H1 (cell line): ENCODE results near the gene STK11. TPM values are rescaled to one million over a fixed set of nuclear protein-coding genes. Genes with fewer than 3 reads are reported as not detected.

Experiments
- EGR1 ChIP-seq: IDR thresholded peaks from 2 replicates; pipeline ENCODE4 v1.6.1; 2011; ENCODE audit warnings: low read depth, low read length, borderline replicate concordance
- EP300 ChIP-seq, 2 experiments: IDR thresholded peaks; 1 replicate in 1 of 2; 2 replicates in 1 of 2; pipeline ENCODE4 v1.6.1; 2011 to 2012; ENCODE audit warnings: low read depth in 2 of 2, low read length in 2 of 2, mild to moderate bottlenecking in 2 of 2, borderline replicate concordance in 1 of 2, inconsistent platforms in 1 of 2, moderate library complexity in 1 of 2
- EZH2 ChIP-seq: fragments of 200-600 bp; sonication (generic); IDR thresholded peaks from 2 replicates; pipeline ENCODE4 v1.7.1; 2012; ENCODE audit warnings: low read depth, mild to moderate bottlenecking, moderate library complexity, low read length, inconsistent platforms; ENCODE audit not compliant: severe bottlenecking
- JUND ChIP-seq: IDR thresholded peaks from 2 replicates; pipeline ENCODE4 v1.6.1; 2011; ENCODE audit warnings: mild to moderate bottlenecking, improper control_type of control experiment, low read length
- RXRA ChIP-seq: IDR thresholded peaks from 2 replicates; pipeline ENCODE4 v1.6.1; 2011; ENCODE audit warnings: low read depth, mild to moderate bottlenecking, low read length, moderate library complexity; ENCODE audit not compliant: insufficient read depth
- SP1 ChIP-seq: IDR thresholded peaks from 2 replicates; pipeline ENCODE4 v1.6.1; 2011; ENCODE audit warnings: low read depth, low read length
- TEAD4 ChIP-seq: IDR thresholded peaks from 2 replicates; pipeline ENCODE4 v1.6.1; 2012; ENCODE audit warnings: low read depth, low read length, inconsistent platforms, mixed read lengths
- YY1 ChIP-seq: IDR thresholded peaks from 2 replicates; pipeline ENCODE4 v1.6.1; 2011; ENCODE audit warnings: low read depth, mild to moderate bottlenecking, low read length
- polyA plus RNA-seq, 7 experiments: library from polyadenylated mRNA; depleted of rRNA in 3 of 7; stranded (reverse) in 5 of 7; unstranded in 2 of 7; fragments of >200 nt in 5 of 7; fragments of 200-250 nt in 2 of 7; gene quantifications; 1 replicate in 5 of 7; 2 replicates in 1 of 7; 4 replicates in 1 of 7; pipeline versions ENCODE4 v1.2.1 to v1.2.3, GENCODE V29; 2011 to 2013; ENCODE audit warnings: missing spikeins in 2 of 7, mixed read lengths in 2 of 7
- total RNA-seq: library from RNA; stranded (reverse); fragmentation: NEBNext Ultra II Directional; extraction: Animal tissue kit (Norgen Biotek cat#: 25700); gene quantifications from 2 replicates; pipeline ENCODE4 v1.2.1, GENCODE V29; 2021
- TF ChIP-seq, protein P1 (sequence below): fragments of 300-600 bp; sonication (generic); IDR thresholded peaks from 2 replicates; pipeline ENCODE4 v1.7.1; 2012; ENCODE audit warnings: low read length, moderate library complexity, mild to moderate bottlenecking, inconsistent platforms; ENCODE audit not compliant: insufficient replicate concordance
- TF ChIP-seq, protein P2 (sequence below): IDR thresholded peaks from 2 replicates; pipeline ENCODE4 v1.6.1; 2012; ENCODE audit warnings: inconsistent platforms

Gene STK11
- total and polyA plus RNA-seq, 2 of the 8 experiments (the other 6 are each of a cell fraction or from before 2014, with no cell fraction given), result 45.3 to 70.7 TPM

DNA sequence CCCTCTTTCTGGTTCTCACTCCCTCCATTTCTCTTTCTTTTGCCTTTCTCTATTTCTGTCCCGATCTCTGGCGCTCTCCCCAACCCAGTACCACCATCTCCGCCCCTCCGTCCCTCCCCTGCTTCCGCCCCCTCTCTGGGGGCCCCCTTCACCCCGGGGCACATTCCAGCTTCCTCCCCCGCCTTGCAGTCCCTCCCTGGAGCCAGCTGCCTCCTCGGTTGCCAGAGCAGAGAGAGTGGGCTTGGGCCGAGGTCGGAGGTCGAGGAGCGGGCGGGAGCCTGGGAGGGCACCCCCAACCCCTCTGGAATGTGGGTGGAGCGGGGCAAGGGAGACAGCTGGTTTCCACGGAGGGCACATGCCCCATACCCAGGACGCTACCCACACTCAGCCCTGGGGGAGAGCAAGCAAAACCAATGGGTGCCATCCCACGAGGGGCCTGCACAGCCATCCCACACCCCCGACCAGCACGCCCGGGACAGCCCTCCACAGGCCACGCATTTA lies 57.1 kb downstream of the STK11 start (continued):
- TF ChIP-seq, protein P1, sequence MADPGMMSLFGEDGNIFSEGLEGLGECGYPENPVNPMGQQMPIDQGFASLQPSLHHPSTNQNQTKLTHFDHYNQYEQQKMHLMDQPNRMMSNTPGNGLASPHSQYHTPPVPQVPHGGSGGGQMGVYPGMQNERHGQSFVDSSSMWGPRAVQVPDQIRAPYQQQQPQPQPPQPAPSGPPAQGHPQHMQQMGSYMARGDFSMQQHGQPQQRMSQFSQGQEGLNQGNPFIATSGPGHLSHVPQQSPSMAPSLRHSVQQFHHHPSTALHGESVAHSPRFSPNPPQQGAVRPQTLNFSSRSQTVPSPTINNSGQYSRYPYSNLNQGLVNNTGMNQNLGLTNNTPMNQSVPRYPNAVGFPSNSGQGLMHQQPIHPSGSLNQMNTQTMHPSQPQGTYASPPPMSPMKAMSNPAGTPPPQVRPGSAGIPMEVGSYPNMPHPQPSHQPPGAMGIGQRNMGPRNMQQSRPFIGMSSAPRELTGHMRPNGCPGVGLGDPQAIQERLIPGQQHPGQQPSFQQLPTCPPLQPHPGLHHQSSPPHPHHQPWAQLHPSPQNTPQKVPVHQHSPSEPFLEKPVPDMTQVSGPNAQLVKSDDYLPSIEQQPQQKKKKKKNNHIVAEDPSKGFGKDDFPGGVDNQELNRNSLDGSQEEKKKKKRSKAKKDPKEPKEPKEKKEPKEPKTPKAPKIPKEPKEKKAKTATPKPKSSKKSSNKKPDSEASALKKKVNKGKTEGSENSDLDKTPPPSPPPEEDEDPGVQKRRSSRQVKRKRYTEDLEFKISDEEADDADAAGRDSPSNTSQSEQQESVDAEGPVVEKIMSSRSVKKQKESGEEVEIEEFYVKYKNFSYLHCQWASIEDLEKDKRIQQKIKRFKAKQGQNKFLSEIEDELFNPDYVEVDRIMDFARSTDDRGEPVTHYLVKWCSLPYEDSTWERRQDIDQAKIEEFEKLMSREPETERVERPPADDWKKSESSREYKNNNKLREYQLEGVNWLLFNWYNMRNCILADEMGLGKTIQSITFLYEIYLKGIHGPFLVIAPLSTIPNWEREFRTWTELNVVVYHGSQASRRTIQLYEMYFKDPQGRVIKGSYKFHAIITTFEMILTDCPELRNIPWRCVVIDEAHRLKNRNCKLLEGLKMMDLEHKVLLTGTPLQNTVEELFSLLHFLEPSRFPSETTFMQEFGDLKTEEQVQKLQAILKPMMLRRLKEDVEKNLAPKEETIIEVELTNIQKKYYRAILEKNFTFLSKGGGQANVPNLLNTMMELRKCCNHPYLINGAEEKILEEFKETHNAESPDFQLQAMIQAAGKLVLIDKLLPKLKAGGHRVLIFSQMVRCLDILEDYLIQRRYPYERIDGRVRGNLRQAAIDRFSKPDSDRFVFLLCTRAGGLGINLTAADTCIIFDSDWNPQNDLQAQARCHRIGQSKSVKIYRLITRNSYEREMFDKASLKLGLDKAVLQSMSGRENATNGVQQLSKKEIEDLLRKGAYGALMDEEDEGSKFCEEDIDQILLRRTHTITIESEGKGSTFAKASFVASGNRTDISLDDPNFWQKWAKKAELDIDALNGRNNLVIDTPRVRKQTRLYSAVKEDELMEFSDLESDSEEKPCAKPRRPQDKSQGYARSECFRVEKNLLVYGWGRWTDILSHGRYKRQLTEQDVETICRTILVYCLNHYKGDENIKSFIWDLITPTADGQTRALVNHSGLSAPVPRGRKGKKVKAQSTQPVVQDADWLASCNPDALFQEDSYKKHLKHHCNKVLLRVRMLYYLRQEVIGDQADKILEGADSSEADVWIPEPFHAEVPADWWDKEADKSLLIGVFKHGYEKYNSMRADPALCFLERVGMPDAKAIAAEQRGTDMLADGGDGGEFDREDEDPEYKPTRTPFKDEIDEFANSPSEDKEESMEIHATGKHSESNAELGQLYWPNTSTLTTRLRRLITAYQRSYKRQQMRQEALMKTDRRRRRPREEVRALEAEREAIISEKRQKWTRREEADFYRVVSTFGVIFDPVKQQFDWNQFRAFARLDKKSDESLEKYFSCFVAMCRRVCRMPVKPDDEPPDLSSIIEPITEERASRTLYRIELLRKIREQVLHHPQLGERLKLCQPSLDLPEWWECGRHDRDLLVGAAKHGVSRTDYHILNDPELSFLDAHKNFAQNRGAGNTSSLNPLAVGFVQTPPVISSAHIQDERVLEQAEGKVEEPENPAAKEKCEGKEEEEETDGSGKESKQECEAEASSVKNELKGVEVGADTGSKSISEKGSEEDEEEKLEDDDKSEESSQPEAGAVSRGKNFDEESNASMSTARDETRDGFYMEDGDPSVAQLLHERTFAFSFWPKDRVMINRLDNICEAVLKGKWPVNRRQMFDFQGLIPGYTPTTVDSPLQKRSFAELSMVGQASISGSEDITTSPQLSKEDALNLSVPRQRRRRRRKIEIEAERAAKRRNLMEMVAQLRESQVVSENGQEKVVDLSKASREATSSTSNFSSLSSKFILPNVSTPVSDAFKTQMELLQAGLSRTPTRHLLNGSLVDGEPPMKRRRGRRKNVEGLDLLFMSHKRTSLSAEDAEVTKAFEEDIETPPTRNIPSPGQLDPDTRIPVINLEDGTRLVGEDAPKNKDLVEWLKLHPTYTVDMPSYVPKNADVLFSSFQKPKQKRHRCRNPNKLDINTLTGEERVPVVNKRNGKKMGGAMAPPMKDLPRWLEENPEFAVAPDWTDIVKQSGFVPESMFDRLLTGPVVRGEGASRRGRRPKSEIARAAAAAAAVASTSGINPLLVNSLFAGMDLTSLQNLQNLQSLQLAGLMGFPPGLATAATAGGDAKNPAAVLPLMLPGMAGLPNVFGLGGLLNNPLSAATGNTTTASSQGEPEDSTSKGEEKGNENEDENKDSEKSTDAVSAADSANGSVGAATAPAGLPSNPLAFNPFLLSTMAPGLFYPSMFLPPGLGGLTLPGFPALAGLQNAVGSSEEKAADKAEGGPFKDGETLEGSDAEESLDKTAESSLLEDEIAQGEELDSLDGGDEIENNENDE, result no peak
- TF ChIP-seq EZH2 (no peak), EP300 (IDR thresholded peaks at IDR 0.05; ENCODE audit: borderline replicate concordance in 1 of 2, low read depth in 2 of 2, low read length in 2 of 2) (peak in 1 of 2 experiments; percentile 31; a peak in 1 of 3 replicates), JUND (no peak), EGR1 (peak; percentile 97), TEAD4 (peak; percentile 87), SP1 (peak; percentile 64; the same call in 1 of the 2 replicates), YY1 (no peak), RXRA (no peak)
- TF ChIP-seq, protein P2, sequence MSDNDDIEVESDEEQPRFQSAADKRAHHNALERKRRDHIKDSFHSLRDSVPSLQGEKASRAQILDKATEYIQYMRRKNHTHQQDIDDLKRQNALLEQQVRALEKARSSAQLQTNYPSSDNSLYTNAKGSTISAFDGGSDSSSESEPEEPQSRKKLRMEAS, result no peak
